Heart right ventricle (tissue), 16 donors: Measurements from ENCODE around the gene TMEM107. TPM values are rescaled to one million over a fixed set of nuclear protein-coding genes. Genes with fewer than 3 reads are reported as not detected.

Experiments
- ATAC-seq, 8 donors: fragments of 200-7000 bp; cut with Tn5 transposase; one replicate each; pipeline ENCODE4 v1.9.1; 2020; ENCODE audit warnings: mild to moderate bottlenecking in 8 of 8, moderate library complexity in 8 of 8, moderate number of reproducible peaks in 1 of 8
- DNase-seq, 2 donors: peaks; one replicate each; pipeline ENCODE4 v3.0.0-alpha.2; 2020
- H3K27ac ChIP-seq, 10 donors: fragments of 200-600 bp; sonication (generic) in 2 of 10; one replicate each; pipeline versions ENCODE4 v1.5.0 to v1.8.0; 2020 to 2022; ENCODE audit warnings: mild to moderate bottlenecking in 3 of 10
- H3K27me3 ChIP-seq, 7 donors: fragments of 200-600 bp; one replicate each; pipeline ENCODE4 v1.8.0; 2021 to 2022; ENCODE audit warnings: mild to moderate bottlenecking in 2 of 7
- H3K36me3 ChIP-seq, 9 donors: fragments of 200-600 bp; sonication (generic) in 1 of 9; one replicate each; pipeline versions ENCODE4 v1.5.0 to v1.8.0; 2020 to 2022; ENCODE audit warnings: mild to moderate bottlenecking in 2 of 9
- H3K4me1 ChIP-seq, 9 donors: fragments of 200-600 bp; sonication (generic) in 1 of 9; one replicate each; pipeline versions ENCODE4 v1.5.0 to v1.8.0; 2020 to 2022; ENCODE audit warnings: mild to moderate bottlenecking in 4 of 9
- H3K4me3 ChIP-seq, 10 donors: fragments of 200-600 bp; sonication (generic) in 2 of 10; one replicate each; pipeline versions ENCODE4 v1.5.0 to v1.8.0; 2020 to 2022; ENCODE audit warnings: mild to moderate bottlenecking in 7 of 10, moderate library complexity in 2 of 10
- H3K9me3 ChIP-seq, 11 donors: fragments of 200-600 bp in 10 of 11; sonication (generic) in 2 of 11; one replicate each; pipeline versions ENCODE4 v1.5.0 to v1.8.0; 2013 to 2022; ENCODE audit warnings: mild to moderate bottlenecking in 2 of 11, control low read depth in 1 of 11, moderate library complexity in 1 of 11
- WGBS, 2 donors: extraction: QIAGEN DNeasy Blood & Tissue Kit; methylation state at CpG; one replicate each; pipeline ENCODE4 v1.1.7; 2013; ENCODE audit warnings: inconsistent platforms in 1 of 2; 5-methylcytosine and 5-hydroxymethylcytosine counted together
- intact Hi-C, 10 donors: fragments of 100-400 bp; cut with DNase I; formaldehyde crosslinking; loops; one replicate each; pipeline versions ENCODE4 v1.11.1 to v1.14.2; 2022
- polyA plus RNA-seq, 2 donors: library from polyadenylated mRNA; stranded (reverse); fragments of 200-250 nt; gene quantifications; one replicate each; pipeline ENCODE4 v1.2.3, GENCODE V29; 2013
- total RNA-seq, 10 donors: library from RNA; stranded (reverse); fragmentation: NEBNext Ultra II Directional in 3 of 10; extraction: Animal tissue kit (Norgen Biotek cat#: 25700) in 3 of 10; gene quantifications; one replicate each; pipeline versions ENCODE4 v1.2.1 to v1.2.4, GENCODE V29; 2021 to 2023
- TF ChIP-seq, protein P1 (sequence below), 9 donors: fragments of 200-600 bp; sonication (generic) in 2 of 9; IDR thresholded peaks; one replicate each; pipeline versions ENCODE4 v1.5.0 to v1.8.0; 2021 to 2022; ENCODE audit warnings: antibody characterized with exemption in 9 of 9, mild to moderate bottlenecking in 5 of 9, moderate library complexity in 1 of 9
- donor health status: Arrhythmogenic right ventricular cardiomyopathy.
- donor health status: ischemic (EF 13 %, LVEDD 7.1; RV severe dilation, severe dysfunction).
- donor health status: healthy with polysubstance abuse.
- donor health status: DM: no; HTN: yes; CAD: no.
- donor health status: DM: no; HTN: no; CAD: no.
- donor health status: ischemic (EF 25% LVEDD 6.9; RV normal size, moderate dysfunction).
- donor health status: ischemic (EF 25% LVEDD 5.7; RV mildly dilated, moderate dysfunction).
- donor health status: healthy.
- donor health status: DM: yes; HTN: yes; CAD: no.
- donor health status: Ischemic cardiomyopathy.
- donor health status: ischemic (EF 35%, LVEDD 5.7; RV mildly dilated, moderate dysfunction).
- donor health status: nonischemic (EF 11% LVEDD 7.7; RV severe dilation, severe dysfunction).
- donor health status: DM: yes; HTN: yes; CAD: no.
- donor health status: PGD.
- donor health status: ischemic (EF 29% LVEDD 5.4; RV normal size, mild dysfunction).
- donor health status: nonischemic (EF 23%, LVEDD 6.1; RV moderate dilation, normal function).

TMEM107 gene
- total and polyA plus RNA-seq, 12 donors = 4.5 to 15.2 (median 7.3) TPM

DNA sequence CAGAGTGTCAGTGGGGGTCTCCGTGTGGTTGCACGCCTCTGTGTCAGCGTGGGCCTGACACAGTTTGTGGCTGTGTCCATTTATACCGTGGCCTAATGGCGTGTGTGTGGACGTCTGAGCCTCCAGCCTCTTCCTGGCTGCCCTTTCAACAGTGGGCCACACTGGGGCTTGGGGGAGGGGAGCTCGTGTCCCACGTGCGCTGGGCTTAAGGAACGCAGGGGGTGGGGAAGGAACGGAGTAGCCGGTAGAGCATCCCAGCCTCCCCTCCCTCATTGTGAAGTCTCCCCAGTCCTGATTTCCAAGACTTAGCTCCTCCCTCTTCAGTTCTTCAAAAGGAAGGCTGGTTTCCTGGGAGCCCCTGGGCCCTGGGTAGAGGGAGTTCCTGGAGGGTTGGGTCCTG is 42.8 kb downstream of the TMEM107 start:
- intact Hi-C loops = no loop called here
- H3K27ac ChIP-seq = no peak overlapping the region
- 68 to 70% methylated on average over 12 of the region's 12 CpGs for WGBS, 2 donors
- no peak for DNase-seq
- H3K4me1 ChIP-seq = peaks cover 0 to 10% (median 8%) of the 10 kb centered on the region in 9 donors
- TF ChIP-seq, protein P1, sequence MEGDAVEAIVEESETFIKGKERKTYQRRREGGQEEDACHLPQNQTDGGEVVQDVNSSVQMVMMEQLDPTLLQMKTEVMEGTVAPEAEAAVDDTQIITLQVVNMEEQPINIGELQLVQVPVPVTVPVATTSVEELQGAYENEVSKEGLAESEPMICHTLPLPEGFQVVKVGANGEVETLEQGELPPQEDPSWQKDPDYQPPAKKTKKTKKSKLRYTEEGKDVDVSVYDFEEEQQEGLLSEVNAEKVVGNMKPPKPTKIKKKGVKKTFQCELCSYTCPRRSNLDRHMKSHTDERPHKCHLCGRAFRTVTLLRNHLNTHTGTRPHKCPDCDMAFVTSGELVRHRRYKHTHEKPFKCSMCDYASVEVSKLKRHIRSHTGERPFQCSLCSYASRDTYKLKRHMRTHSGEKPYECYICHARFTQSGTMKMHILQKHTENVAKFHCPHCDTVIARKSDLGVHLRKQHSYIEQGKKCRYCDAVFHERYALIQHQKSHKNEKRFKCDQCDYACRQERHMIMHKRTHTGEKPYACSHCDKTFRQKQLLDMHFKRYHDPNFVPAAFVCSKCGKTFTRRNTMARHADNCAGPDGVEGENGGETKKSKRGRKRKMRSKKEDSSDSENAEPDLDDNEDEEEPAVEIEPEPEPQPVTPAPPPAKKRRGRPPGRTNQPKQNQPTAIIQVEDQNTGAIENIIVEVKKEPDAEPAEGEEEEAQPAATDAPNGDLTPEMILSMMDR (IDR thresholded peaks at IDR 0.05) = no peak
- no peaks in the 10 kb centered on the region for H3K36me3 ChIP-seq
- no peak for ATAC-seq
- H3K27me3 ChIP-seq = peaks cover 0 to 21% (median 0%) of the 10 kb centered on the region in 7 donors
- H3K9me3 ChIP-seq = no peaks in the 10 kb centered on the region
- no peak overlapping the region for H3K4me3 ChIP-seq

DNA sequence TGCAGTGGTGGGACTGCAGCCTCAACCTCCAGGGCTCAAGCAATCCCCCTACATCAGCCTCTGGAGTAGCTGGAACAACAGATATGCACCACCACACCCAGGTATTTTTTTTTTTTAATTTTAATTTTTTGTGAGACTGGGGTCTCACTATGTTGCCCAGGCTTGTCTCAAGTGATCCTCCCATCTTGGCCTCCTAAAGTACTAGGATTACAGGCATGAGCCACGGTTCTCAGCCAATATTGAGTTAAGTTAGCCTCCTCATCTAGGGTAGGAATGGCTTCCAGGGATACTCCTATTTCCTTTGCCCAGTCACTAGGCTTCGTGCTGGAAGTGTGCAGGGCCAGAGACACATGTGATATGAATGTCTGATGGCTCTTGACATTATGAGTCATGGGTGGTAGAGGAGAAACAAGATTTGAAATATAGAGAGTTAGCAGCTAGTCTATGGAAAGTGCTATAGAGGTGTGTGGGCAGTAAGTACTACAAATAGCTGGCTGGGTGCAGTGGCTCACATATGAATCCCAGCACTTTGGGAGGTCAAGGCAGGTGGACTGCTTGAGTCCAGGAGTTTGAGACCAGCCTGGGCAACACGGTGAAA is 44.2 kb downstream of the TMEM107 start:
- Histone ChIP-seq H3K9me3 (no peaks in the 10 kb centered on the region), H3K4me3 (no peak overlapping the region), H3K4me1 (peaks cover 0 to 8% (median 5%) of the 10 kb centered on the region in 9 donors), H3K36me3 (no peaks in the 10 kb centered on the region), H3K27ac (no peak overlapping the region), H3K27me3 (peaks cover 0 to 34% (median 8%) of the 10 kb centered on the region in 7 donors)
- ATAC-seq (no peak), DNase-seq (no peak)
- 57 to 69% methylated on average over 3 of the region's 3 CpGs for WGBS, 2 donors
- TF ChIP-seq, protein P1 (IDR thresholded peaks at IDR 0.05) = no peak
- intact Hi-C loops = no loop called here

DNA sequence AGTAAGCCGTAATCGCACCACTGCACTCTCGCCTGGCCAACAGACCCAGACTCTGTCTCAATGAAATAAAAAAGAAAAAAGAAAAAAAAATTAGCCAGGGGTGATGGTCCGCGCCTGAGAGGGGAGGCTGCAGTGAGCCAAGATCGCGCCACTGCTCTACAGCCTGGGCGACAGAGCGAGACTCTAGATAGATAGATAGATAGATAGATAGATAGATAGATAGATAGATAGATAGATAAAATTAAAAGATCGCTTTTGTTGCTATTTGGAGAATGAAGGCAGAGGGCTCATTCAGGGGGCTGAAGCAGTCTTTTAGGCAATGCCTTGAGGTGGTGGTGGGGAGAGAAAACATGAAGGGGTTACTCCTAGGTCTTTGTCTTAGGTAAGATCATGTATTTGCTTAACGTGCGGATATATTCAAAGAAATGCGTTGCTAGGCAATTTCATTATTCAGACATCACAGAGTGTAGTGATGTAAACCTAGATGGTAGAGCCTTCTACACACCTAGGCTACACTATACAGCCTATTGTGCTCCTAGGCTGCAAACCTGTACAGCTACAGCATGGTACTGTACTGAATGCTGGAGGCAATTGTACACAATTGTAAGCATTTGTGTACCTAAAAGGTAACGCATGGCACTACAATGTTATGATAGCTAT is 47.9 kb downstream of the TMEM107 start:
- WGBS, 2 donors = 83% methylated on average over 14 of the region's 14 CpGs
- peaks cover 0 to 69% (median 15%) of the 10 kb centered on the region in 7 donors for H3K27me3 ChIP-seq
- intact Hi-C loops = loop anchor here in 5 of 10 donors (5.0 to 10.0 kb wide), 4 partner anchors 34 to 97 kb away; partner anchors contain the start of gene VAMP2 (in 1 of the 5)

DNA sequence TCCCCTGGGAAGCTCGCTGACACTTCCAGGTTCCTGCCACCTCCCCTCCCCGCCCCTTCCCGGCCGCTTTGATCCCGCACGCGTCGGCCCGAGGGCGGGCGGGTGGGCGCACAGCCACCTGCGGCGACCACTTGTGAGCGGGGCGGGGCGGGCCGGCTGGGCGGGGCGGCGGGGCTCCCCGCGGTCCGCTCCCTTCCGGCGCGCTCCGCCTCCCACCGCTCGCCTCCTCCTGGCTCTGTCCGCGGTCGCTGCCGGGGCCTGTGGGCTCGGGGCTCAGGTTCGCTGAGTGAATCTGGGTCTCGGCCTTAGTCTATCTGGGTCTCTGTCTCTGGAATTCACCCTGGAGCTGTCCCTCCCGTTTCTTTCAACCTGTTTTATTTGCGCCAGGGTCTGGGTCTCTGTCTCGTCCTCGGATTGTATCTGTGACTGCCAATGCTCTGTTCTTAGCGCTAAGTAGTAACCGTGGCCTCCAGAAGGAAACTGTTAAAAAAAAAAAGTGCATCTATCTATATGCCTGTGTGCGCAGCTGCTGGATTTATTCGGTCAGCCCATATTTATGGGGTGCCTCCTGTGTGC is 49.6 kb downstream of the TMEM107 start:
- intact Hi-C loops = loop anchor here in 5 of 10 donors (5.0 to 10.0 kb wide), 4 partner anchors 36 to 98 kb away; partner anchors contain the start of gene VAMP2 (in 1 of the 5)

More for the DNA sequence above, 47.9 kb downstream of the TMEM107 start:
- Histone ChIP-seq H3K27ac (no peak overlapping the region), H3K36me3 (no peaks in the 10 kb centered on the region), H3K4me1 (peaks cover 13 to 41% (median 38%) of the 10 kb centered on the region in 9 donors), H3K4me3 (no peak overlapping the region), H3K9me3 (no peaks in the 10 kb centered on the region)
- no peak for DNase-seq
- ATAC-seq = no peak
- TF ChIP-seq, protein P1 (IDR thresholded peaks at IDR 0.05) = no peak

More for the DNA sequence above, 49.6 kb downstream of the TMEM107 start:
- ATAC-seq (peak; percentile 42 to 71 (median 51)), DNase-seq (peak; percentile 42 to 63)
- H3K4me1 ChIP-seq = peaks cover 17 to 58% (median 55%) of the 10 kb centered on the region in 9 donors
- H3K4me3 ChIP-seq = peak overlapping the region; percentile 40 to 91 (median 70)
- H3K27me3 ChIP-seq = peaks cover 0 to 85% (median 17%) of the 10 kb centered on the region in 7 donors
- no peaks in the 10 kb centered on the region for H3K36me3 ChIP-seq
- TF ChIP-seq, protein P1 (IDR thresholded peaks at IDR 0.05) = peak in 1 of 9 donors; percentile 9
- H3K9me3 ChIP-seq = no peaks in the 10 kb centered on the region
- H3K27ac ChIP-seq = peak overlapping the region in 9 of 10 donors; percentile 51 to 82 (median 64)
- 0% methylated on average over 20 to 45 of the region's 45 CpGs for WGBS, 2 donors
